Loucy (cell line): Measurements from ENCODE around the gene CNOT4.

Source experiments
- EZH2phosphoT487 ChIP-seq: fragments of 200-600 bp; IDR thresholded peaks from 2 replicates; pipeline ENCODE4 v1.6.1; 2018; ENCODE audit warnings: antibody characterized with exemption, mild to moderate bottlenecking, moderate library complexity, borderline replicate concordance
- TF ChIP-seq, protein P1 (sequence below): fragments of 200-600 bp; sonication (generic); conservative IDR thresholded peaks from 2 replicates; pipeline ENCODE4 v1.5.1; 2014; ENCODE audit warnings: mild to moderate bottlenecking, antibody characterized with exemption, low read length

DNA sequence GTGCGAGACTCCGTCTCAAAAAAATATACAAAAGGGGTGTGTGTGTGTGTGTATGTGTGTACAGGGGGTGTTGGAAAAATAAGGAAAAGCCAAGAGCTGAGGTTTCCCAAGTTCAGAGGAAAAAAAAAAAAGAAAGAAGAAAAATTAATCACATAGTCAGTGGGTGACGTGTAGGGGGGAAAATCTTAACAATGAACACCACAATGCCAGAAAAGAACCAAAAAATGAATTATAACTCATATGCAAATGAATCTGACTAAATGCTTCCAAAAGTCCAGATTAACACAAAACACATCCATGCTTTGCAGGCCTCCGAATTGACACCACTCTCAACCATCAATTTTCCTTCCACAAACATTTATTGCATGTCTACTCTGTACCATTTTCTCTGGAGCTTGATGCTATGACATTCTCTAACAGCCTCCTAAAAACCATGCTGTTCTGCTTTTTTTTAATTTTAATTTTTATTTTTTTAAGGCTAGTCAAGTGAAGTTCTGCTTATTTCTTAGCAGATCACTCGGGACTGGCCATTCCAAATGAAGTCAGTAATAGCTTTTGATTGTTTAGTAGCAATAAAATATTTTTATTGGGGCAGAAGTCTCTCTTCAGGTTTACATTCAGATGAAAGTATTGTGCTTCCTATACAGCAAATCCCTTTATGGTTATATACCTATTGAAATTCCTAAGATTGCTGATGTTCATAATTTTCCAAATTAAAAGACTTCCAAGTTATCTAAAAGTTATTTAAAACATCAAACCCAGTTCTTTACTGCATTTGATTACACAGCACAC is 133.8 kb downstream of the CNOT4 start:
- TF ChIP-seq, protein P1, sequence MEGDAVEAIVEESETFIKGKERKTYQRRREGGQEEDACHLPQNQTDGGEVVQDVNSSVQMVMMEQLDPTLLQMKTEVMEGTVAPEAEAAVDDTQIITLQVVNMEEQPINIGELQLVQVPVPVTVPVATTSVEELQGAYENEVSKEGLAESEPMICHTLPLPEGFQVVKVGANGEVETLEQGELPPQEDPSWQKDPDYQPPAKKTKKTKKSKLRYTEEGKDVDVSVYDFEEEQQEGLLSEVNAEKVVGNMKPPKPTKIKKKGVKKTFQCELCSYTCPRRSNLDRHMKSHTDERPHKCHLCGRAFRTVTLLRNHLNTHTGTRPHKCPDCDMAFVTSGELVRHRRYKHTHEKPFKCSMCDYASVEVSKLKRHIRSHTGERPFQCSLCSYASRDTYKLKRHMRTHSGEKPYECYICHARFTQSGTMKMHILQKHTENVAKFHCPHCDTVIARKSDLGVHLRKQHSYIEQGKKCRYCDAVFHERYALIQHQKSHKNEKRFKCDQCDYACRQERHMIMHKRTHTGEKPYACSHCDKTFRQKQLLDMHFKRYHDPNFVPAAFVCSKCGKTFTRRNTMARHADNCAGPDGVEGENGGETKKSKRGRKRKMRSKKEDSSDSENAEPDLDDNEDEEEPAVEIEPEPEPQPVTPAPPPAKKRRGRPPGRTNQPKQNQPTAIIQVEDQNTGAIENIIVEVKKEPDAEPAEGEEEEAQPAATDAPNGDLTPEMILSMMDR, result no peak
- no peak for TF ChIP-seq EZH2phosphoT487
